H1 (cell line): Measurements from ENCODE around the gene CADM1. TPM values are rescaled to one million over a fixed set of nuclear protein-coding genes. Genes with fewer than 3 reads are reported as not detected.

ENCODE experiments used
- CTCF ChIA-PET: fragments of 300-600 bp; sonication (Branson Sonifier 250); formaldehyde crosslinking; loops from one replicate; lab custom pipeline; 2021; ENCODE audit not compliant: partially characterized antibody; lab: Charles Lee
- POLR2A ChIA-PET: fragments of 300-600 bp; sonication (Branson Sonifier 250); formaldehyde crosslinking; loops from one replicate; lab custom pipeline; 2021; ENCODE audit warnings: inconsistent platforms; ENCODE audit not compliant: partially characterized antibody; lab: Charles Lee
- DNase-seq, 2 experiments: peaks; one replicate each; pipeline versions ENCODE4 v3.0.0 to v3.0.0-alpha.2; 2010 to 2022; ENCODE audit warnings: low spot score in 2 of 2, low read depth in 1 of 2, mixed read lengths in 1 of 2
- FAIRE-seq: peaks from 2 replicates; lab custom pipeline; 2011; peaks lifted over from hg19 to GRCh38; lab: Jason Lieb, UNC
- H2AFZ ChIP-seq: 2 replicates; pipeline ENCODE4 v1.8.1; 2012; ENCODE audit warnings: low read length, inconsistent platforms
- H2AK5ac ChIP-seq: 2 replicates; pipeline ENCODE4 v1.6.1; 2013; ENCODE audit warnings: low read depth, low read length
- H2BK120ac ChIP-seq: replicated peaks from 2 replicates; pipeline ENCODE3; 2013; ENCODE audit warnings: low read depth, low read length, inconsistent platforms
- H2BK12ac ChIP-seq: 2 replicates; pipeline ENCODE4 v1.6.1; 2013; ENCODE audit warnings: low read depth, low read length
- H2BK15ac ChIP-seq: 2 replicates; pipeline ENCODE4 v1.6.1; 2013; ENCODE audit warnings: low read length
- H2BK20ac ChIP-seq: 2 replicates; pipeline ENCODE4 v1.6.1; 2013; ENCODE audit warnings: low read length
- H2BK5ac ChIP-seq: 2 replicates; pipeline ENCODE4 v1.6.1; 2013; ENCODE audit warnings: low read depth, low read length
- H3K14ac ChIP-seq: 2 replicates; pipeline ENCODE4 v1.6.1; 2013; ENCODE audit warnings: inconsistent platforms; ENCODE audit not compliant: insufficient read length
- H3K18ac ChIP-seq: 2 replicates; pipeline ENCODE4 v1.6.1; 2013; ENCODE audit warnings: low read length; ENCODE audit errors: extremely low read depth
- H3K23ac ChIP-seq: 2 replicates; pipeline ENCODE4 v1.6.1; 2013; ENCODE audit warnings: inconsistent platforms; ENCODE audit not compliant: insufficient read length
- H3K23me2 ChIP-seq: 2 replicates; pipeline ENCODE4 v1.6.1; 2013; ENCODE audit warnings: low read depth, low read length
- H3K27ac ChIP-seq: 2 replicates; pipeline ENCODE4 v1.6.1; 2011; ENCODE audit warnings: low read depth, low read length, inconsistent platforms
- H3K27me3 ChIP-seq, 4 experiments: replicated peaks in 1 of 4; 1 replicate in 1 of 4; 2 replicates in 3 of 4; pipeline versions ENCODE4 v1.6.1 to v1.8.1; 2011 to 2013; ENCODE audit warnings: low read length in 3 of 4, mild to moderate bottlenecking in 3 of 4, inconsistent platforms in 2 of 4, mixed read lengths in 2 of 4, moderate library complexity in 1 of 4; ENCODE audit not compliant: control insufficient read depth in 3 of 4, insufficient read depth in 3 of 4; ENCODE audit errors: extremely low read depth in 1 of 4
- H3K36me3 ChIP-seq, 4 experiments: 2 replicates each; pipeline versions ENCODE4 v1.6.1 to v1.8.1; 2011 to 2013; ENCODE audit warnings: mild to moderate bottlenecking in 4 of 4, low read length in 3 of 4, moderate library complexity in 2 of 4, control low read depth in 1 of 4, inconsistent platforms in 1 of 4; ENCODE audit not compliant: insufficient read depth in 4 of 4, control insufficient read depth in 2 of 4
- H3K4ac ChIP-seq: replicated peaks from 2 replicates; pipeline ENCODE3; 2013; ENCODE audit warnings: low read length, low read depth, mixed read lengths, inconsistent platforms; ENCODE audit not compliant: insufficient read length
- H3K4me1 ChIP-seq, 4 experiments: replicated peaks in 1 of 4; 1 replicate in 1 of 4; 2 replicates in 3 of 4; pipeline versions ENCODE4 v1.6.1 to v1.8.1; 2011 to 2013; ENCODE audit warnings: low read length in 3 of 4, inconsistent platforms in 2 of 4, mixed read lengths in 1 of 4; ENCODE audit not compliant: insufficient read depth in 4 of 4, control insufficient read depth in 3 of 4
- H3K4me2 ChIP-seq, 2 experiments: 2 replicates each; pipeline versions ENCODE4 v1.6.1 to v1.8.1; 2011 to 2013; ENCODE audit warnings: low read depth in 2 of 2, low read length in 2 of 2, control low read depth in 1 of 2, inconsistent platforms in 1 of 2, mild to moderate bottlenecking in 1 of 2; ENCODE audit not compliant: insufficient read depth in 1 of 2
- H3K4me3 ChIP-seq, 4 experiments: fragments of 200-600, 300-600 bp in 1 of 4; sonication (generic), shearing (Covaris generic), sonication (Bioruptor Twin) in 1 of 4; 2 replicates each; pipeline versions ENCODE4 v1.5.1 to v1.8.1; 2011 to 2016; ENCODE audit warnings: low read length in 4 of 4, low read depth in 3 of 4, control low read depth in 2 of 4, inconsistent platforms in 2 of 4, mild to moderate bottlenecking in 2 of 4, mixed read lengths in 1 of 4, moderate library complexity in 1 of 4; ENCODE audit not compliant: insufficient read depth in 2 of 4; ENCODE audit errors: extremely low read depth in 1 of 4
- H3K56ac ChIP-seq: replicated peaks from 2 replicates; pipeline ENCODE3; 2013; ENCODE audit warnings: low read depth, mild to moderate bottlenecking, mixed read lengths, low read length, inconsistent platforms; ENCODE audit not compliant: insufficient read length
- H3K79me1 ChIP-seq: 2 replicates; pipeline ENCODE4 v1.6.1; 2013; ENCODE audit warnings: low read depth, low read length, control low read depth
- H3K79me2 ChIP-seq, 2 experiments: 2 replicates each; pipeline versions ENCODE4 v1.6.1 to v1.8.1; 2012 to 2013; ENCODE audit warnings: low read length in 2 of 2, mild to moderate bottlenecking in 2 of 2, inconsistent platforms in 1 of 2; ENCODE audit not compliant: insufficient read depth in 2 of 2, control insufficient read depth in 1 of 2
- H3K9ac ChIP-seq, 4 experiments: replicated peaks in 1 of 4; 1 replicate in 1 of 4; 2 replicates in 3 of 4; pipeline versions ENCODE4 v1.6.1 to v1.8.1; 2011 to 2013; ENCODE audit warnings: low read depth in 3 of 4, low read length in 3 of 4, control low read depth in 2 of 4, mild to moderate bottlenecking in 2 of 4, moderate library complexity in 2 of 4, inconsistent platforms in 1 of 4; ENCODE audit errors: extremely low read depth in 1 of 4
- H3K9me3 ChIP-seq, 2 experiments: 2 replicates each; pipeline versions ENCODE4 v1.6.1 to v1.8.1; 2012 to 2013; ENCODE audit warnings: mild to moderate bottlenecking in 2 of 2, moderate library complexity in 2 of 2, control low read depth in 1 of 2, inconsistent platforms in 1 of 2, low read depth in 1 of 2, low read length in 1 of 2, mixed read lengths in 1 of 2; ENCODE audit not compliant: insufficient read depth in 2 of 2
- H4K20me1 ChIP-seq, 2 experiments: replicated peaks in 1 of 2; 2 replicates each; pipeline versions ENCODE3 to v1.8.1; 2011 to 2013; ENCODE audit warnings: inconsistent platforms in 2 of 2, low read length in 2 of 2, mild to moderate bottlenecking in 1 of 2; ENCODE audit not compliant: insufficient read depth in 2 of 2, control insufficient read depth in 1 of 2
- H4K5ac ChIP-seq: 2 replicates; pipeline ENCODE4 v1.6.1; 2013; ENCODE audit warnings: low read length, low read depth, mixed read lengths, inconsistent platforms; ENCODE audit not compliant: insufficient read length
- H4K8ac ChIP-seq: 2 replicates; pipeline ENCODE4 v1.8.0; 2013; ENCODE audit warnings: mild to moderate bottlenecking, moderate library complexity, low read length, inconsistent platforms; ENCODE audit not compliant: insufficient read depth; ENCODE audit errors: extremely low read depth
- H4K91ac ChIP-seq: replicated peaks from 2 replicates; pipeline ENCODE3; 2013; ENCODE audit warnings: low read length, mixed read lengths, inconsistent platforms; ENCODE audit not compliant: insufficient read length
- CBX5 ChIP-seq: fragments of 300-800, 300-1000 bp; sonication (generic); IDR thresholded peaks from 2 replicates; pipeline ENCODE4 v1.7.1; 2016; ENCODE audit warnings: antibody characterized with exemption, low read length, low read depth
- CEBPB ChIP-seq: IDR thresholded peaks from 2 replicates; pipeline ENCODE4 v1.6.1; 2012; ENCODE audit warnings: low read depth, low read length
- JUND ChIP-seq: IDR thresholded peaks from 2 replicates; pipeline ENCODE4 v1.6.1; 2011; ENCODE audit warnings: mild to moderate bottlenecking, improper control_type of control experiment, low read length
- KDM5A ChIP-seq: fragments of 200-600 bp; IDR thresholded peaks from 2 replicates; pipeline ENCODE4 v1.7.1; 2012; ENCODE audit warnings: mild to moderate bottlenecking, low read length, inconsistent platforms, mixed read lengths
- POLR2AphosphoS5 ChIP-seq: IDR thresholded peaks from 2 replicates; pipeline ENCODE4 v1.6.1; 2011; ENCODE audit warnings: low read depth, low read length
- POU5F1 ChIP-seq: IDR thresholded peaks from 2 replicates; pipeline ENCODE4 v1.6.1; 2011; ENCODE audit warnings: low read depth, mild to moderate bottlenecking, low read length, moderate library complexity
- SP1 ChIP-seq: IDR thresholded peaks from 2 replicates; pipeline ENCODE4 v1.6.1; 2011; ENCODE audit warnings: low read depth, low read length
- TCF12 ChIP-seq: IDR thresholded peaks from 2 replicates; pipeline ENCODE4 v1.6.1; 2011; ENCODE audit warnings: low read depth, mild to moderate bottlenecking, low read length
- YY1 ChIP-seq: IDR thresholded peaks from 2 replicates; pipeline ENCODE4 v1.6.1; 2011; ENCODE audit warnings: low read depth, mild to moderate bottlenecking, low read length
- WGBS, 2 experiments: shearing (Covaris generic) in 1 of 2; methylation state at CpG; one replicate each; pipeline versions ENCODE4 v1.1.6 to v1.1.7; 2013 to 2015; ENCODE audit warnings: low lambda C conversion rate in 2 of 2, mixed read lengths in 2 of 2, inconsistent platforms in 1 of 2, low coverage in 1 of 2, missing lambda C conversion rate in 1 of 2; ENCODE audit not compliant: insufficient replicate concordance in 2 of 2, insufficient coverage in 1 of 2, insufficient read length in 1 of 2; ENCODE audit errors: extremely low coverage in 1 of 2, missing lambda C conversion rate in 1 of 2; 5-methylcytosine and 5-hydroxymethylcytosine counted together
- polyA plus RNA-seq, 7 experiments: library from polyadenylated mRNA; depleted of rRNA in 3 of 7; stranded (reverse) in 5 of 7; unstranded in 2 of 7; fragments of >200 nt in 5 of 7; fragments of 200-250 nt in 2 of 7; gene quantifications; 1 replicate in 5 of 7; 2 replicates in 1 of 7; 4 replicates in 1 of 7; pipeline versions ENCODE4 v1.2.1 to v1.2.3, GENCODE V29; 2011 to 2013; ENCODE audit warnings: missing spikeins in 2 of 7, mixed read lengths in 2 of 7
- total RNA-seq: library from RNA; stranded (reverse); fragmentation: NEBNext Ultra II Directional; extraction: Animal tissue kit (Norgen Biotek cat#: 25700); gene quantifications from 2 replicates; pipeline ENCODE4 v1.2.1, GENCODE V29; 2021

Gene CADM1
- total and polyA plus RNA-seq, 2 of the 8 experiments (the other 6 are each of a cell fraction or from before 2014, with no cell fraction given): 8.3 to 25.3 TPM

GRCh38 chr11:115158053-115158452 is 346.2 kb downstream of the CADM1 start:
- POLR2A ChIA-PET: no interaction called here
- CTCF ChIA-PET: interaction anchor here (0.6 to 2.6 kb wide), 2 partner anchors 9 to 12 kb away, joined by 3 to 17 read pairs; no protein-coding TSS in a partner anchor
- TF ChIP-seq CEBPB (no peak), POU5F1 (no peak), KDM5A (no peak), POLR2AphosphoS5 (no peak), CBX5 (no peak), SP1 (no peak), JUND (no peak), TCF12 (no peak), YY1 (no peak)

More at GRCh38 chr11:115158053-115158452, 346.2 kb downstream of the CADM1 start:
- H2BK120ac ChIP-seq: no peak overlapping the region
- no peaks in the 10 kb centered on the region for H4K20me1 ChIP-seq
- H2BK20ac ChIP-seq: no peak overlapping the region
- H3K4me3 ChIP-seq: no peak overlapping the region
- no peak overlapping the region for H3K4me2 ChIP-seq
- no peak overlapping the region for H2AK5ac ChIP-seq
- H3K27me3 ChIP-seq: no peaks in the 10 kb centered on the region
- H3K79me2 ChIP-seq: no peaks in the 10 kb centered on the region
- H2BK15ac ChIP-seq: no peak overlapping the region
- no peaks in the 10 kb centered on the region for H3K23me2 ChIP-seq
- DNase-seq (no peak), FAIRE-seq (no peak)
- 93% methylated on average over 6 of the region's 6 CpGs; no CpG with 5 or more reads in 1 of the 2 experiments for WGBS, 2 experiments
- no peak overlapping the region for H3K9ac ChIP-seq
- no peak overlapping the region for H3K27ac ChIP-seq
- no peak overlapping the region for H3K56ac ChIP-seq
- H4K91ac ChIP-seq: no peak overlapping the region
- H3K18ac ChIP-seq: no peak overlapping the region
- peaks cover 0 to 7% (median 4%) of the 10 kb centered on the region in 4 experiments; a peak in 6 of 7 replicates for H3K4me1 ChIP-seq
- no peak overlapping the region for H2AFZ ChIP-seq
- no peaks in the 10 kb centered on the region for H3K9me3 ChIP-seq
- no peak overlapping the region for H4K5ac ChIP-seq
- H2BK5ac ChIP-seq: no peak overlapping the region
- H3K4ac ChIP-seq: no peak overlapping the region
- no peaks in the 10 kb centered on the region for H3K36me3 ChIP-seq
- no peak overlapping the region for H3K14ac ChIP-seq
- no peaks in the 10 kb centered on the region for H3K79me1 ChIP-seq
- no peak overlapping the region for H3K23ac ChIP-seq
- H4K8ac ChIP-seq: no peak overlapping the region
- H2BK12ac ChIP-seq: no peak overlapping the region
